GM12892 (cell line): ENCODE measurements around the gene HNF4A.

Experiments
- POLR2A ChIP-seq: IDR thresholded peaks from 2 replicates; pipeline ENCODE4 v1.6.1; 2011; ENCODE audit warnings: low read depth, low read length, control low read depth
- POLR2AphosphoS5 ChIP-seq: IDR thresholded peaks from 2 replicates; pipeline ENCODE4 v1.6.1; 2011; ENCODE audit warnings: low read depth, low read length, control low read depth

DNA sequence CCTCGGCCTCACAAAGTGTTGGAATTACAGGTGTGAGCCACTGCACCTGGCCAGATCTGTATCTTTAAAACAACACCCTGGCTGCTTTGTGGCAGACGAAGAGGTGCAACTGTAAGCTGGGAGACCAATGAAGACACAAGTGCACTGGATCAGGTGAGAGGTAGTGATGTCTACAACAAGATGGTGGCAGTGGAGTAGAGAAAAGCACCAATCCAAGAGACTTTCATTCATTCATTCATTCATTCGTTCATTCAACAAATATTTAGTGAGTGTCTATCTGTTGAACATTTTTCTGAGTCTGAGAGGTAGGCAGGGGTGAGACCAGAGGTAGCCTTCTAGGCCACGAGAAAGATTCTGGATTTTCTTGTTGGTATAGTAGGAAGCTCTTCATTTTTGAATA lies 83.3 kb downstream of the HNF4A start:
- no peak for TF ChIP-seq POLR2AphosphoS5
- no peak for TF ChIP-seq POLR2A
